Measurements from ENCODE around the gene RTF2.
"Not testable (repeated sequence)": the region's sequence is repeated elsewhere in the genome, so short reads cannot be mapped to it uniquely, and the experiment has no call there.

DNA sequence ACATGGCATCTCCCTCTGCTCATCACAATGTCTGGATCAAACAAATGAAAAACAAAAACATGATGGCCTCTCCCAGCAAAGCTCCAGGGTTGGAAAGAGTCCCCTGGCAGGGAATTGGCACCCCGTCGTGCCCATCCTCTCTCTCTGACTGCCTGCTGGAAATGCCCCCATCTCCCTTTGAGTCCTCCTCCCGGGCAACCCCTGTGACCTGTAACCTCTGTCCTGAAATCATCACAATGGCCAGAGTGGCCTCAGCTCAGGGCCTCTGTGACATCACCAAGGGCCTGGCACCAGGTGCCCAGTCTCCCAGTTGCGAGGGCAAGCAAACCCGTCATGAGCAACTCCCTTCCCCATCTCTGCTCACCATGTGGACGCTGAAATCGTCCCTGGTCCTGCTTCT is 56.0 kb downstream of the RTF2 start, which contains the start of gene FAM209A:
- TF ChIP-seq, protein P1, sequence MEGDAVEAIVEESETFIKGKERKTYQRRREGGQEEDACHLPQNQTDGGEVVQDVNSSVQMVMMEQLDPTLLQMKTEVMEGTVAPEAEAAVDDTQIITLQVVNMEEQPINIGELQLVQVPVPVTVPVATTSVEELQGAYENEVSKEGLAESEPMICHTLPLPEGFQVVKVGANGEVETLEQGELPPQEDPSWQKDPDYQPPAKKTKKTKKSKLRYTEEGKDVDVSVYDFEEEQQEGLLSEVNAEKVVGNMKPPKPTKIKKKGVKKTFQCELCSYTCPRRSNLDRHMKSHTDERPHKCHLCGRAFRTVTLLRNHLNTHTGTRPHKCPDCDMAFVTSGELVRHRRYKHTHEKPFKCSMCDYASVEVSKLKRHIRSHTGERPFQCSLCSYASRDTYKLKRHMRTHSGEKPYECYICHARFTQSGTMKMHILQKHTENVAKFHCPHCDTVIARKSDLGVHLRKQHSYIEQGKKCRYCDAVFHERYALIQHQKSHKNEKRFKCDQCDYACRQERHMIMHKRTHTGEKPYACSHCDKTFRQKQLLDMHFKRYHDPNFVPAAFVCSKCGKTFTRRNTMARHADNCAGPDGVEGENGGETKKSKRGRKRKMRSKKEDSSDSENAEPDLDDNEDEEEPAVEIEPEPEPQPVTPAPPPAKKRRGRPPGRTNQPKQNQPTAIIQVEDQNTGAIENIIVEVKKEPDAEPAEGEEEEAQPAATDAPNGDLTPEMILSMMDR (IDR thresholded peaks at IDR 0.05): not testable (repeated sequence)
- not testable (repeated sequence) for TF ChIP-seq EZH2phosphoT487 (IDR thresholded peaks at IDR 0.05)
